Measurements from ENCODE around the gene ATP1A4. TPM values are rescaled to one million over a fixed set of nuclear protein-coding genes. Genes with fewer than 3 reads are reported as not detected.

The ATP1A4 gene
- total RNA-seq, 1 experiment from 2014 or later, result not detected

DNA sequence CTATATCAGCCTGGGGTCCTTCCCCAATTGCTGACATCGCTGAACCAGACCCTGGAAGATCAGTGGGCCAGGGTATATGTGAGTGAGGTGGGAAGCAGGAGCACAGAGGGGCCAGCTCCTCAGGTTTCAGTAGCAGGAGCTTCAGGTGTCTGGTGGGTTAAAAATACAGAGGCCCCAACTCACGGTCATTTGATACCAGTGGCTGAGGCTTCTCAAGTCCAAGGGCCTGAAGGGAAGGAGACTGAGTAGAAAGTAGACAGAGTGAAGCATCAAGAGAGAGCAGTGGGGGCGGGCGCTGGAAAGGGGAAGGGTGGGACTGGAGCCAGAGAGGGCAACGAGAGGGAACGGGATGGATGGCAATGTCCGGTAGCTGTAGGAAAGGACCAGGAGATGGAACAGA is 36.9 kb downstream of the ATP1A4 start:
- Histone ChIP-seq H3K27me3 (ENCODE audit: control insufficient read depth, insufficient read depth, low read length) (no peaks in the 10 kb centered on the region; the same call in 1 of the 2 replicates), H3K36me3 (ENCODE audit: control insufficient read depth, insufficient read depth, low read length) (no peaks in the 10 kb centered on the region), H3K27ac (ENCODE audit: low read length) (no peak overlapping the region), H3K4me1 (ENCODE audit: control insufficient read depth, insufficient read depth, low read length) (peaks cover 5% of the 10 kb centered on the region; the same call in 1 of the 2 replicates), H3K4me3 (ENCODE audit: low read depth in 2 of 2, low read length in 2 of 2) (no peak overlapping the region), H3K9me3 (ENCODE audit: control insufficient read depth, insufficient read depth, low read depth, low read length) (no peaks in the 10 kb centered on the region)
- in situ Hi-C loops (cut with HindIII; ENCODE audit: low pct_unique_long_range_greater_than_20kb, low sequenced_read_pairs) (no loop called here), intact Hi-C loops (cut with micrococcal nuclease; ENCODE audit: unreplicated experiment) (no loop called here)
- CTCF ChIA-PET, result interaction anchor here (0.6 kb wide), 1 partner anchor 1037 kb away, joined by 10 read pairs; no protein-coding TSS in a partner anchor
- ATAC-seq (no peak), DNase-seq (ENCODE audit: low read depth, low spot score) (no peak)
- TF ChIP-seq POLR2AphosphoS5 (IDR thresholded peaks at IDR 0.05; ENCODE audit: low read depth, low read length) (no peak), TCF7L2 (IDR thresholded peaks at IDR 0.05; ENCODE audit: low read depth, low read length) (no peak), CTCF (IDR thresholded peaks at IDR 0.05) (no peak), SIN3A (IDR thresholded peaks at IDR 0.05; ENCODE audit: borderline replicate concordance, insufficient read depth, low read depth, low read length) (no peak)
- TF ChIP-seq, protein P1, sequence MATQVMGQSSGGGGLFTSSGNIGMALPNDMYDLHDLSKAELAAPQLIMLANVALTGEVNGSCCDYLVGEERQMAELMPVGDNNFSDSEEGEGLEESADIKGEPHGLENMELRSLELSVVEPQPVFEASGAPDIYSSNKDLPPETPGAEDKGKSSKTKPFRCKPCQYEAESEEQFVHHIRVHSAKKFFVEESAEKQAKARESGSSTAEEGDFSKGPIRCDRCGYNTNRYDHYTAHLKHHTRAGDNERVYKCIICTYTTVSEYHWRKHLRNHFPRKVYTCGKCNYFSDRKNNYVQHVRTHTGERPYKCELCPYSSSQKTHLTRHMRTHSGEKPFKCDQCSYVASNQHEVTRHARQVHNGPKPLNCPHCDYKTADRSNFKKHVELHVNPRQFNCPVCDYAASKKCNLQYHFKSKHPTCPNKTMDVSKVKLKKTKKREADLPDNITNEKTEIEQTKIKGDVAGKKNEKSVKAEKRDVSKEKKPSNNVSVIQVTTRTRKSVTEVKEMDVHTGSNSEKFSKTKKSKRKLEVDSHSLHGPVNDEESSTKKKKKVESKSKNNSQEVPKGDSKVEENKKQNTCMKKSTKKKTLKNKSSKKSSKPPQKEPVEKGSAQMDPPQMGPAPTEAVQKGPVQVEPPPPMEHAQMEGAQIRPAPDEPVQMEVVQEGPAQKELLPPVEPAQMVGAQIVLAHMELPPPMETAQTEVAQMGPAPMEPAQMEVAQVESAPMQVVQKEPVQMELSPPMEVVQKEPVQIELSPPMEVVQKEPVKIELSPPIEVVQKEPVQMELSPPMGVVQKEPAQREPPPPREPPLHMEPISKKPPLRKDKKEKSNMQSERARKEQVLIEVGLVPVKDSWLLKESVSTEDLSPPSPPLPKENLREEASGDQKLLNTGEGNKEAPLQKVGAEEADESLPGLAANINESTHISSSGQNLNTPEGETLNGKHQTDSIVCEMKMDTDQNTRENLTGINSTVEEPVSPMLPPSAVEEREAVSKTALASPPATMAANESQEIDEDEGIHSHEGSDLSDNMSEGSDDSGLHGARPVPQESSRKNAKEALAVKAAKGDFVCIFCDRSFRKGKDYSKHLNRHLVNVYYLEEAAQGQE (IDR thresholded peaks at IDR 0.05; ENCODE audit: insufficient read depth in 1 of 2, low read depth in 2 of 2, low read length in 1 of 2), result no peak
- POLR2A ChIA-PET, result no interaction called here
- no TSS peak for BruUV-seq (replicated peaks)

- H3K27me3 ChIP-seq (ENCODE audit: control insufficient read depth, insufficient read depth, low read length), result no peaks in the 10 kb centered on the region
- intact Hi-C loops (cut with micrococcal nuclease; ENCODE audit: unreplicated experiment), result loop anchor here (10.0 kb wide), 1 partner anchor 85 kb away; no protein-coding TSS in a partner anchor
- no peak for TF ChIP-seq POLR2AphosphoS5 (IDR thresholded peaks at IDR 0.05; ENCODE audit: low read depth, low read length)
- TF ChIP-seq CTCF (IDR thresholded peaks at IDR 0.05), result no peak
- TF ChIP-seq, protein P1 (IDR thresholded peaks at IDR 0.05; ENCODE audit: insufficient read depth in 1 of 2, low read depth in 2 of 2, low read length in 1 of 2), result no peak
- TF ChIP-seq SIN3A (IDR thresholded peaks at IDR 0.05; ENCODE audit: borderline replicate concordance, insufficient read depth, low read depth, low read length), result no peak
- TF ChIP-seq TCF7L2 (IDR thresholded peaks at IDR 0.05; ENCODE audit: low read depth, low read length), result no peak
- in situ Hi-C loops (cut with HindIII; ENCODE audit: low pct_unique_long_range_greater_than_20kb, low sequenced_read_pairs), result no loop called here
- H3K4me3 ChIP-seq (ENCODE audit: low read depth in 2 of 2, low read length in 2 of 2), result no peak within 1 kb of the TSS
- peaks cover 7% of the 10 kb centered on the region; the same call in 1 of the 2 replicates for H3K4me1 ChIP-seq (ENCODE audit: control insufficient read depth, insufficient read depth, low read length)
- no peaks in the 10 kb centered on the region for H3K9me3 ChIP-seq (ENCODE audit: control insufficient read depth, insufficient read depth, low read depth, low read length)
- no peaks in the 10 kb centered on the region for H3K36me3 ChIP-seq (ENCODE audit: control insufficient read depth, insufficient read depth, low read length)
- ATAC-seq (no peak), DNase-seq (ENCODE audit: low read depth, low spot score) (no peak)
- no peak within 1 kb of the TSS for H3K27ac ChIP-seq (ENCODE audit: low read length)
- ChIA-PET POLR2A (no interaction called here), CTCF (interaction anchor here (0.8 to 1.0 kb wide), 3 partner anchors 62 to 102 kb away, joined by 3 to 4 read pairs (median 3); no protein-coding TSS in a partner anchor)
- BruUV-seq (replicated peaks), result no TSS peak
Observed at GRCh38 chr1:160189649-160190625, 38.5 kb downstream of the ATP1A4 start, which contains the start of gene CASQ1. TSS of gene CASQ1 (plus strand) at chr1:160190575. CDS start at chr1:160190752, 177 bp downstream.

Data from Panc1 (cell line).